GM19099 (cell line): Measurements from ENCODE around the gene SAPCD1.

ENCODE experiments used
- POLR2A ChIP-seq: IDR thresholded peaks from 3 replicates; pipeline ENCODE4 v1.6.1; 2011; ENCODE audit warnings: low read depth; ENCODE audit not compliant: insufficient read length; ENCODE audit errors: extremely low read depth

The SAPCD1 gene

GRCh38 chr6:31795616-31796298 lies 33.3 kb downstream of the SAPCD1 start, which contains the start of gene VARS1:
Gene VARS1 (minus strand): TSS chr6:31795752. CDS start chr6:31795217, 535 bp downstream.
- peak; percentile 67 for TF ChIP-seq POLR2A

GRCh38 chr6:31796993-31797385 lies 34.5 kb downstream of the SAPCD1 start:
- TF ChIP-seq POLR2A, result no peak

- TF ChIP-seq POLR2A, result no peak
Observed at GRCh38 chr6:31797588-31797987, 35.1 kb downstream of the SAPCD1 start.

GRCh38 chr6:31799781-31800180 lies 37.3 kb downstream of the SAPCD1 start:
- TF ChIP-seq POLR2A, result no peak

- TF ChIP-seq POLR2A, result no peak
Observed at GRCh38 chr6:31805939-31806469, 43.5 kb downstream of the SAPCD1 start.

- peak; percentile 97 for TF ChIP-seq POLR2A
Observed at GRCh38 chr6:31806470-31807272, 44.2 kb downstream of the SAPCD1 start, which contains the start of gene LSM2. Gene LSM2 (minus strand): TSS chr6:31806966. CDS start chr6:31806757, 209 bp downstream.

- no peak for TF ChIP-seq POLR2A
Observed at GRCh38 chr6:31811645-31812044, 49.2 kb downstream of the SAPCD1 start.

- no peak for TF ChIP-seq POLR2A
Observed at GRCh38 chr6:31813465-31813849, 51.0 kb downstream of the SAPCD1 start.
